GM18508 (cell line): ENCODE data around the gene ANKRD40.
"Not testable (repeated sequence)": the region's sequence is repeated elsewhere in the genome, so short reads cannot be mapped to it uniquely, and the experiment has no call there.

Source experiments
- ATAC-seq: cut with Tn5 transposase; IDR thresholded peaks from one replicate; pipeline ENCODE4 v1.9.1; 2021; ENCODE audit warnings: moderate number of reproducible peaks; ENCODE audit not compliant: insufficient read depth, unreplicated experiment

The ANKRD40 gene

GRCh38 chr17:50687200-50688066 lies 20.3 kb downstream of the ANKRD40 start:
- ATAC-seq: no peak

- no peak for ATAC-seq
These were observed 21.1 kb downstream of the ANKRD40 start for GRCh38 chr17:50686494-50687199.

- no peak for ATAC-seq
These were observed 21.8 kb downstream of the ANKRD40 start for GRCh38 chr17:50685691-50686493.

- ATAC-seq: no peak
These were observed 22.4 kb downstream of the ANKRD40 start for GRCh38 chr17:50685334-50685665.

GRCh38 chr17:50684612-50685333 lies 22.9 kb downstream of the ANKRD40 start:
- ATAC-seq: no peak

GRCh38 chr17:50684288-50684611 lies 23.5 kb downstream of the ANKRD40 start:
- no peak for ATAC-seq

- no peak for ATAC-seq
These were observed 24.1 kb downstream of the ANKRD40 start for GRCh38 chr17:50683434-50684287.

- no peak for ATAC-seq
These were observed 24.8 kb downstream of the ANKRD40 start for GRCh38 chr17:50682938-50683337.

GRCh38 chr17:50682441-50682840 lies 25.3 kb downstream of the ANKRD40 start:
- no peak for ATAC-seq

GRCh38 chr17:50681263-50682200 lies 26.2 kb downstream of the ANKRD40 start:
- no peak for ATAC-seq

GRCh38 chr17:50680543-50681262 lies 27.0 kb downstream of the ANKRD40 start:
- not testable (repeated sequence) for ATAC-seq

- ATAC-seq: no peak
These were observed 27.6 kb downstream of the ANKRD40 start for GRCh38 chr17:50680126-50680525.

- ATAC-seq: no peak
These were observed 28.6 kb downstream of the ANKRD40 start for GRCh38 chr17:50679008-50679544.

GRCh38 chr17:50677851-50678375 lies 29.8 kb downstream of the ANKRD40 start:
- ATAC-seq: no peak

GRCh38 chr17:50676065-50676975 lies 31.4 kb downstream of the ANKRD40 start:
- no peak for ATAC-seq

GRCh38 chr17:50675627-50676026 lies 32.1 kb downstream of the ANKRD40 start:
- ATAC-seq: no peak
